DOHH2 (cell line): Measurements from ENCODE around the gene FBLN1.

Experiments used
- H3F3A ChIP-seq: fragments of 200-600 bp; sonication (generic), shearing (Covaris generic); 2 replicates; pipeline ENCODE4 v1.6.0; 2016; ENCODE audit warnings: antibody characterized with exemption, mild to moderate bottlenecking; ENCODE audit not compliant: control insufficient read depth, insufficient read depth
- H3K27ac ChIP-seq: fragments of 200-600 bp; sonication (generic); 2 replicates; pipeline ENCODE4 v1.5.1; 2014; ENCODE audit warnings: low read depth, mild to moderate bottlenecking, low read length, moderate library complexity
- H3K27me3 ChIP-seq: fragments of 200-600 bp; sonication (generic); 2 replicates; pipeline ENCODE4 v1.6.1; 2014; ENCODE audit warnings: mild to moderate bottlenecking, low read length, mixed read lengths; ENCODE audit not compliant: control insufficient read depth
- H3K36me3 ChIP-seq: fragments of 200-600 bp; sonication (generic); 2 replicates; pipeline ENCODE4 v1.6.1; 2014; ENCODE audit warnings: mild to moderate bottlenecking, low read length, moderate library complexity, mixed read lengths; ENCODE audit not compliant: control insufficient read depth
- H3K4me1 ChIP-seq: fragments of 200-600 bp; sonication (generic); 2 replicates; pipeline ENCODE4 v1.6.1; 2014; ENCODE audit warnings: mild to moderate bottlenecking, low read length, mixed read lengths; ENCODE audit not compliant: control insufficient read depth
- H3K4me2 ChIP-seq: fragments of 200-600 bp; sonication (generic); 2 replicates; pipeline ENCODE4 v1.6.0; 2014; ENCODE audit warnings: mild to moderate bottlenecking, low read length, moderate library complexity
- H3K4me3 ChIP-seq: fragments of 200-600 bp; sonication (generic); 2 replicates; pipeline ENCODE4 v1.5.1; 2014; ENCODE audit warnings: mild to moderate bottlenecking, low read length, mixed read lengths
- H3K79me2 ChIP-seq: fragments of 200-600 bp; sonication (generic); 2 replicates; pipeline ENCODE4 v1.6.1; 2014; ENCODE audit warnings: mild to moderate bottlenecking, low read length, mixed read lengths; ENCODE audit not compliant: control insufficient read depth
- H3K9me2 ChIP-seq: fragments of 200-600 bp; sonication (generic); replicated peaks from 2 replicates; pipeline ENCODE4 v1.6.1; 2014; ENCODE audit warnings: mild to moderate bottlenecking, low read length, mixed read lengths; ENCODE audit not compliant: control insufficient read depth
- H3K9me3 ChIP-seq: fragments of 200-600 bp; sonication (generic); 2 replicates; pipeline ENCODE4 v1.6.1; 2014; ENCODE audit warnings: antibody characterized with exemption, low read length, mixed read lengths; ENCODE audit not compliant: control insufficient read depth, insufficient read depth
- H4K20me1 ChIP-seq: fragments of 200-600 bp; sonication (generic); 2 replicates; pipeline ENCODE4 v1.6.0; 2014; ENCODE audit warnings: low read depth, mild to moderate bottlenecking, antibody characterized with exemption, low read length, moderate library complexity; ENCODE audit not compliant: control insufficient read depth, insufficient read depth
- CTCF ChIP-seq: fragments of 200-600 bp; sonication (generic); IDR thresholded peaks from one replicate; pipeline ENCODE4 v1.5.1; 2014; ENCODE audit warnings: antibody characterized with exemption, mild to moderate bottlenecking, low read depth, low read length; ENCODE audit not compliant: poor library complexity, severe bottlenecking
- EZH2phosphoT487 ChIP-seq: fragments of 200-600 bp; sonication (generic); IDR thresholded peaks from 2 replicates; pipeline ENCODE4 v1.6.1; 2017; ENCODE audit warnings: borderline replicate concordance, mild to moderate bottlenecking, antibody characterized with exemption, low read length, moderate library complexity, mixed read lengths

FBLN1 gene

GRCh38 chr22:45576273-45576625 lies 73.6 kb downstream of the FBLN1 start:
- no peak overlapping the region for H3K27ac ChIP-seq
- peaks cover 2% of the 10 kb centered on the region; the same call in 1 of the 2 replicates for H3F3A ChIP-seq
- no peaks in the 10 kb centered on the region for H3K9me2 ChIP-seq
- peaks cover 7% of the 10 kb centered on the region; the same call in 1 of the 2 replicates for H3K27me3 ChIP-seq
- TF ChIP-seq EZH2phosphoT487 (no peak), CTCF (no peak)
- no peaks in the 10 kb centered on the region for H3K36me3 ChIP-seq
- H3K4me3 ChIP-seq, result no peak overlapping the region
- H3K4me1 ChIP-seq, result peaks cover 16% of the 10 kb centered on the region
- H4K20me1 ChIP-seq, result no peaks in the 10 kb centered on the region
- no peaks in the 10 kb centered on the region for H3K9me3 ChIP-seq
- no peak overlapping the region for H3K4me2 ChIP-seq
- no peaks in the 10 kb centered on the region for H3K79me2 ChIP-seq

GRCh38 chr22:45576730-45577464 lies 74.2 kb downstream of the FBLN1 start:
- Histone ChIP-seq H3K4me1 (peaks cover 16% of the 10 kb centered on the region), H3K27ac (no peak overlapping the region), H3K27me3 (peaks cover 7% of the 10 kb centered on the region; the same call in 1 of the 2 replicates), H3K79me2 (no peaks in the 10 kb centered on the region), H3K9me3 (no peaks in the 10 kb centered on the region), H3K9me2 (no peaks in the 10 kb centered on the region), H3K4me2 (no peak overlapping the region), H4K20me1 (no peaks in the 10 kb centered on the region), H3F3A (peaks cover 2% of the 10 kb centered on the region; the same call in 1 of the 2 replicates), H3K36me3 (no peaks in the 10 kb centered on the region), H3K4me3 (no peak overlapping the region)
- TF ChIP-seq EZH2phosphoT487 (no peak), CTCF (no peak)

GRCh38 chr22:45577746-45578523 lies 75.3 kb downstream of the FBLN1 start:
- H3K9me3 ChIP-seq, result no peaks in the 10 kb centered on the region
- no peak overlapping the region for H3K27ac ChIP-seq
- H3K4me1 ChIP-seq, result peaks cover 16% of the 10 kb centered on the region
- H3K27me3 ChIP-seq, result peaks cover 7% of the 10 kb centered on the region; the same call in 1 of the 2 replicates
- H4K20me1 ChIP-seq, result no peaks in the 10 kb centered on the region
- H3F3A ChIP-seq, result peaks cover 2% of the 10 kb centered on the region; the same call in 1 of the 2 replicates
- H3K4me2 ChIP-seq, result no peak overlapping the region
- no peaks in the 10 kb centered on the region for H3K9me2 ChIP-seq
- no peak overlapping the region for H3K4me3 ChIP-seq
- no peaks in the 10 kb centered on the region for H3K79me2 ChIP-seq
- H3K36me3 ChIP-seq, result no peaks in the 10 kb centered on the region
- peak; percentile 95 for TF ChIP-seq CTCF
- TF ChIP-seq EZH2phosphoT487, result no peak
